GM21619 (cell line): ENCODE data around the gene ZNF212.

Experiments used
- ATAC-seq: cut with Tn5 transposase; IDR thresholded peaks from one replicate; pipeline ENCODE4 v1.9.1; 2021; ENCODE audit not compliant: unreplicated experiment

ZNF212 gene

DNA sequence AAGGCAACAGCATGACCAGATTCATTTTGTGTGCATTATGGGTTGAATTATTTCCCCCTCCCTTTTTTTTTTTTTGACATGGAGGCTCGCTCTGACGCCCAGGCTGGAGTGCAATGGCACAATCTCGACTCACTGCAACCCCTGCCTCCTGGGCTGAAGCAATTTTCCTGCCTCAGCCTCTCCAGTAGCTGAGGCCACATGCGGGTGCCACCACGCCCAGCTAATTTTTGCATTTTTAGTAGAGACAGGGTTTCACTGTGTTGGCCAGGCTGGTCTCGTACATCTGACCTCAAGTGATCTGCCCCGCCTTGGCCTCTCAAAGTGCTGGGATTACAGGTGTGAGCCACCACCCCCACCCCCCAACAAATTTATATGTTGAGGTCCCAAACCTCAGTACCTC is 64.6 kb downstream of the ZNF212 start:
- no peak for ATAC-seq
